Parathyroid adenoma (tissue), 2 donors: ENCODE data around the gene SIRPD.

Source experiments
- H2AFZ ChIP-seq: fragments of 300-600 bp; sonication (generic); one replicate; pipeline ENCODE4 v1.7.0; 2017; ENCODE audit warnings: antibody characterized with exemption, mild to moderate bottlenecking
- H3K27ac ChIP-seq: fragments of 300-600 bp; sonication (generic); one replicate; pipeline ENCODE4 v1.7.0; 2017
- H3K27me3 ChIP-seq: fragments of 300-600 bp; sonication (generic); one replicate; pipeline ENCODE4 v1.7.0; 2017; ENCODE audit warnings: low read length; ENCODE audit not compliant: control insufficient read depth, insufficient read depth
- H3K36me3 ChIP-seq: fragments of 300-600 bp; sonication (generic); one replicate; pipeline ENCODE4 v1.7.0; 2017; ENCODE audit warnings: low read length; ENCODE audit not compliant: control insufficient read depth, insufficient read depth
- H3K4me1 ChIP-seq: fragments of 300-600 bp; sonication (generic); one replicate; pipeline ENCODE4 v1.7.0; 2017; ENCODE audit warnings: control low read depth
- H3K4me2 ChIP-seq: fragments of 300-600 bp; sonication (generic); one replicate; pipeline ENCODE4 v1.7.0; 2017; ENCODE audit warnings: low read length
- H3K4me3 ChIP-seq: fragments of 300-600 bp; sonication (generic); one replicate; pipeline ENCODE4 v1.7.0; 2017; ENCODE audit warnings: low read depth, low read length
- H3K79me2 ChIP-seq: fragments of 300-600 bp; sonication (generic); one replicate; pipeline ENCODE4 v1.7.0; 2017; ENCODE audit warnings: control low read depth
- H3K9ac ChIP-seq: fragments of 300-600 bp; sonication (generic); one replicate; pipeline ENCODE4 v1.7.0; 2017; ENCODE audit warnings: mild to moderate bottlenecking
- H3K9me3 ChIP-seq: fragments of 300-600 bp; sonication (generic); one replicate; pipeline ENCODE4 v1.7.0; 2017; ENCODE audit warnings: low read length; ENCODE audit not compliant: control insufficient read depth
- CTCF ChIP-seq: fragments of 300-600 bp; sonication (generic); IDR thresholded peaks from one replicate; pipeline ENCODE4 v1.7.0; 2017; ENCODE audit warnings: antibody characterized with exemption, mild to moderate bottlenecking
- donor health status: primary hyperparathyroidism.

Gene SIRPD

GRCh38 chr20:1557605-1558004 is at the start of gene SIRPD:
Gene SIRPD, minus strand, starts transcription at chr20:1557705. Its CDS starts 52 bp downstream, at chr20:1557653.
- H3K4me3 ChIP-seq = no peak within 1 kb of the TSS
- no peak for TF ChIP-seq CTCF
- no peaks in the 10 kb centered on the region for H3K36me3 ChIP-seq

GRCh38 chr20:1600736-1601135 is 43.2 kb upstream of the SIRPD start:
- H3K4me1 ChIP-seq = no peaks in the 10 kb centered on the region
- H3K79me2 ChIP-seq = no peaks in the 10 kb centered on the region

More at GRCh38 chr20:1557605-1558004, at the start of gene SIRPD:
- H3K27me3 ChIP-seq = no peaks in the 10 kb centered on the region
- H2AFZ ChIP-seq = no peak within 1 kb of the TSS
- no peak within 1 kb of the TSS for H3K9ac ChIP-seq
- no peaks in the 10 kb centered on the region for H3K79me2 ChIP-seq
- no peaks in the 10 kb centered on the region for H3K4me1 ChIP-seq
- H3K27ac ChIP-seq = no peak within 1 kb of the TSS
- no peaks in the 10 kb centered on the region for H3K9me3 ChIP-seq
- H3K4me2 ChIP-seq = no peak within 1 kb of the TSS

GRCh38 chr20:1595333-1595732 is 37.8 kb upstream of the SIRPD start:
- Histone ChIP-seq H3K4me3 (no peak overlapping the region), H3K27ac (no peak overlapping the region), H2AFZ (no peak overlapping the region), H3K4me1 (no peaks in the 10 kb centered on the region), H3K79me2 (no peaks in the 10 kb centered on the region), H3K27me3 (no peaks in the 10 kb centered on the region), H3K4me2 (no peak overlapping the region), H3K9ac (no peak overlapping the region), H3K36me3 (no peaks in the 10 kb centered on the region), H3K9me3 (no peaks in the 10 kb centered on the region)
- TF ChIP-seq CTCF = no peak

More at GRCh38 chr20:1600736-1601135, 43.2 kb upstream of the SIRPD start:
- Histone ChIP-seq H3K36me3 (no peaks in the 10 kb centered on the region), H2AFZ (no peak overlapping the region), H3K4me2 (no peak overlapping the region), H3K4me3 (no peak overlapping the region), H3K27me3 (no peaks in the 10 kb centered on the region), H3K27ac (no peak overlapping the region), H3K9me3 (no peaks in the 10 kb centered on the region), H3K9ac (no peak overlapping the region)
- no peak for TF ChIP-seq CTCF

- TF ChIP-seq CTCF = no peak
- H3K9ac ChIP-seq = no peak overlapping the region
- H3K79me2 ChIP-seq = no peaks in the 10 kb centered on the region
- no peak overlapping the region for H3K4me2 ChIP-seq
- no peak overlapping the region for H3K4me3 ChIP-seq
- H3K36me3 ChIP-seq = no peaks in the 10 kb centered on the region
- H3K27me3 ChIP-seq = no peaks in the 10 kb centered on the region
- no peaks in the 10 kb centered on the region for H3K4me1 ChIP-seq
- H3K27ac ChIP-seq = no peak overlapping the region
- no peak overlapping the region for H2AFZ ChIP-seq
- no peaks in the 10 kb centered on the region for H3K9me3 ChIP-seq
Observed at GRCh38 chr20:1588533-1589460, 31.3 kb upstream of the SIRPD start.
